Esophagus muscularis mucosa (tissue), 4 donors: ENCODE measurements around the gene EMC7. TPM values are rescaled to one million over a fixed set of nuclear protein-coding genes. Genes with fewer than 3 reads are reported as not detected.
"Not testable (repeated sequence)": the region's sequence is repeated elsewhere in the genome, so short reads cannot be mapped to it uniquely, and the experiment has no call there.

ENCODE experiments used
- DNase-seq: peaks from one replicate; pipeline ENCODE4 v3.0.0-alpha.2; 2017; ENCODE audit errors: extremely low spot score
- H3K27ac ChIP-seq, 4 donors: fragments of 200-600 bp; sonication (generic); replicated peaks in 1 of 4; 1 replicate in 3 of 4; 2 replicates in 1 of 4; pipeline ENCODE4 v1.5.1; 2016 to 2019; ENCODE audit warnings: mild to moderate bottlenecking in 1 of 4
- H3K27me3 ChIP-seq, 4 donors: fragments of 200-600 bp; sonication (generic); one replicate each; pipeline versions ENCODE4 v1.5.1 to v1.6.0; 2016 to 2019
- H3K36me3 ChIP-seq, 4 donors: fragments of 200-600 bp; sonication (generic); one replicate each; pipeline ENCODE4 v1.5.1; 2016 to 2019
- H3K4me1 ChIP-seq, 4 donors: fragments of 200-600 bp; sonication (generic); one replicate each; pipeline ENCODE4 v1.5.1; 2016 to 2019
- H3K4me3 ChIP-seq, 4 donors: fragments of 200-600 bp; sonication (generic); 1 replicate in 2 of 4; 2 replicates in 2 of 4; pipeline ENCODE4 v1.5.1; 2016 to 2019; ENCODE audit warnings: mild to moderate bottlenecking in 4 of 4, moderate library complexity in 1 of 4
- H3K9me3 ChIP-seq, 4 donors: fragments of 200-600 bp; sonication (generic); 1 replicate in 3 of 4; 2 replicates in 1 of 4; pipeline ENCODE4 v1.5.1; 2016 to 2019
- EP300 ChIP-seq: sonication (generic); formaldehyde crosslinking; IDR thresholded peaks from one replicate; pipeline ENCODE4 v1.6.1; 2017; ENCODE audit warnings: antibody characterized with exemption
- POLR2A ChIP-seq: fragments of 450-650 bp; IDR thresholded peaks from one replicate; pipeline ENCODE4 v1.6.1; 2017; ENCODE audit warnings: antibody characterized with exemption, moderate library complexity, mild to moderate bottlenecking, low read depth
- POLR2AphosphoS5 ChIP-seq, 2 donors: sonication (generic); formaldehyde crosslinking; IDR thresholded peaks; one replicate each; pipeline ENCODE4 v1.6.1; 2017; ENCODE audit warnings: antibody characterized with exemption in 2 of 2
- WGBS: methylation state at CpG from one replicate; pipeline ENCODE4 v1.1.5; 2018; 5-methylcytosine and 5-hydroxymethylcytosine counted together
- intact Hi-C: fragments of 100-400 bp; cut with DNase I; formaldehyde crosslinking; loops from one replicate; pipeline ENCODE4 v1.15.1; 2023
- total RNA-seq, 4 donors: library from RNA; depleted of rRNA; stranded (reverse); fragments of >200 nt; gene quantifications; one replicate each; pipeline versions ENCODE4 v1.1.0 to v1.2.1, GENCODE V29; 2016
- TF ChIP-seq, protein P1 (sequence below), 3 experiments: fragments of 200-600 bp in 2 of 3; fragments of 450-650 bp in 1 of 3; sonication (generic) in 2 of 3; IDR thresholded peaks; one replicate each; pipeline ENCODE4 v1.5.1; 2017 to 2019; ENCODE audit warnings: antibody characterized with exemption in 3 of 3, mild to moderate bottlenecking in 2 of 3, moderate library complexity in 1 of 3

The EMC7 gene
- total RNA-seq, 4 donors from 2014 or later, result 38.6 to 47.1 (median 42.4) TPM

DNA sequence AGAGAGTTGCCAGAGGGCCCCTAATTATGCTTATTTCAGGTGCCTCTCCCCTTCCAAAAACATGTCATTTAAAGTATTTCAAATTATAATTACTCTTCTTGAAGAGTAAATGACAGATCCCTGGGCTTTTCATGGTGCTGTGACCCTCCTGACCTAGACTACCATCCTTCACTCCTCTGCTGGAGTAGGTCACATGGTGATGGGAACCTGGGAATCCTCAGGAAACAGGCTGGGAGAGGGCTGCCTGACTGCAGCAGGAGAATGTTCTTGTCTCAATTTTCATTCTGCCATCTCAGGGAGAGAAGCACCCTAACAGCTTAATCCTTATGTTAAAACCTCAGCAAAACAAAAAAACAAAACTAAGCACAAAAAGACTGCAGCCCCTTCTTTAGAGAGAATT lies 24.9 kb upstream of the EMC7 start:
- TF ChIP-seq, protein P1, sequence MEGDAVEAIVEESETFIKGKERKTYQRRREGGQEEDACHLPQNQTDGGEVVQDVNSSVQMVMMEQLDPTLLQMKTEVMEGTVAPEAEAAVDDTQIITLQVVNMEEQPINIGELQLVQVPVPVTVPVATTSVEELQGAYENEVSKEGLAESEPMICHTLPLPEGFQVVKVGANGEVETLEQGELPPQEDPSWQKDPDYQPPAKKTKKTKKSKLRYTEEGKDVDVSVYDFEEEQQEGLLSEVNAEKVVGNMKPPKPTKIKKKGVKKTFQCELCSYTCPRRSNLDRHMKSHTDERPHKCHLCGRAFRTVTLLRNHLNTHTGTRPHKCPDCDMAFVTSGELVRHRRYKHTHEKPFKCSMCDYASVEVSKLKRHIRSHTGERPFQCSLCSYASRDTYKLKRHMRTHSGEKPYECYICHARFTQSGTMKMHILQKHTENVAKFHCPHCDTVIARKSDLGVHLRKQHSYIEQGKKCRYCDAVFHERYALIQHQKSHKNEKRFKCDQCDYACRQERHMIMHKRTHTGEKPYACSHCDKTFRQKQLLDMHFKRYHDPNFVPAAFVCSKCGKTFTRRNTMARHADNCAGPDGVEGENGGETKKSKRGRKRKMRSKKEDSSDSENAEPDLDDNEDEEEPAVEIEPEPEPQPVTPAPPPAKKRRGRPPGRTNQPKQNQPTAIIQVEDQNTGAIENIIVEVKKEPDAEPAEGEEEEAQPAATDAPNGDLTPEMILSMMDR (IDR thresholded peaks at IDR 0.05), result no peak
- TF ChIP-seq POLR2A (no peak), POLR2AphosphoS5 (IDR thresholded peaks at IDR 0.05) (no peak), EP300 (no peak)
- H3K27ac ChIP-seq, result no peak overlapping the region
- no peak for DNase-seq
- no peaks in the 10 kb centered on the region for H3K27me3 ChIP-seq
- H3K4me1 ChIP-seq, result no peaks in the 10 kb centered on the region
- no peaks in the 10 kb centered on the region for H3K36me3 ChIP-seq
- H3K4me3 ChIP-seq, result no peak overlapping the region
- intact Hi-C loops, result no loop called here
- H3K9me3 ChIP-seq, result no peaks in the 10 kb centered on the region

DNA sequence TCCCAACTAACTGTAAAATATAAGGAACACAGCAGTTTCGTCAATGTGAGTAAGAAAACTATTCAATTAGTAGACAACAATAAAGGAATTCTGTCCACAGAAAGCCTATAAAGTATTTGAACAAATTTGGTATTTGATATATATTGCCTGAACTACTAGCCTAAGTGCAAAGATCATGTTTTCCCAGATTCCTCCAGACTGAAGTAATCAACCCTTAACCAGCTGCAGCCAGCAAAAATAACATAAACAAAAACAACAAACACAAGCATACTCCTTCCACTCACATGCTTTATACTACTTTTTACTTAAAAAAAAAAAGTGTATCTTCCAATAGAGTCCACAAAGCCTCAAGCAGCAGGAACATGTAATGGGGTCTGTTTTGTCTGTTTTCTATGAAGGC lies 24.3 kb upstream of the EMC7 start:
- DNase-seq, result no peak
- H3K36me3 ChIP-seq, result no peaks in the 10 kb centered on the region
- no peaks in the 10 kb centered on the region for H3K4me1 ChIP-seq
- no peak overlapping the region for H3K4me3 ChIP-seq
- no peak for TF ChIP-seq POLR2AphosphoS5 (IDR thresholded peaks at IDR 0.05)
- no peak for TF ChIP-seq EP300
- no peak for TF ChIP-seq POLR2A
- TF ChIP-seq, protein P1 (IDR thresholded peaks at IDR 0.05), result no peak
- intact Hi-C loops, result no loop called here
- whole genome bisulfite sequencing, result 88% methylated on average over 1 of the region's 1 CpG
- H3K9me3 ChIP-seq, result no peaks in the 10 kb centered on the region
- H3K27ac ChIP-seq, result no peak overlapping the region
- no peaks in the 10 kb centered on the region for H3K27me3 ChIP-seq

DNA sequence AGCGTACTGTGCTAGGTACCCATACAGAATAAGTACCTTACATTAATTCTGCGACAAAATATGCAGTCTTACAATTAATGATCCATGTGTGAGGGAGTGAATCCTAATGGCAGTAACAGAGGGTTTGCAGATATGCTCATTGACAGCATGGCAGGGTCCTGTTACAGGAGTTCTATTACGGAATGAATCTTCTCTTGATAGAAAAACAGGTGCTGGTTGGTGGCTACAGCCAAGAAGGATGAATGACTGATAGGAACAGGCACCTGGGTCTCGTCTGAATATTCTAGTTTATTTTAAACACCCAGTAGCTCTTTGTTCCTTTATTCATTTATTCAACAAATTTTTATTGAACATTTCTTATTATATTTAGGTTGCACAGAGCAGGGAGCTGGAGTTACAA lies 23.0 kb upstream of the EMC7 start:
- intact Hi-C loops, result no loop called here
- 63% methylated on average over 4 of the region's 4 CpGs for WGBS

DNA sequence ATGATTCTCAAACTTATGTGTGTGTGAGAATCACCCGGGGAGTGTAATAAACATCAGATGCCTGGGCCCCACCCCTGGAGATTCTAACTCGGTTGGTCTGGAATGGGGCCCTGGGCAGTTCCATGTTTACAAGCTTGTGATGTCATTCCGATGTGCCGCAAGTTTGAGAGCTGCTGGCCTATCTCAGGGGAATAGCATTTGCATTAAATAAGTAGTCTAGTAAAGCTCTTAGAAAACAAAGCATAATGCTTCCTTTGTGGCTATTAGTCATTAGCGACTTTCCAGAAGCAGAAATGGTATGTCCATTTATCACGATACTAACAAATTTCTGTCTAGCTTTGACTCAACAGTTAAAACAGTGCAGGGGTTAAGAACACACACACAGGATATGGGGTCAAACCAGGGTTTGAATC lies 21.1 kb upstream of the EMC7 start:
- Histone ChIP-seq H3K4me1 (no peaks in the 10 kb centered on the region), H3K27me3 (no peaks in the 10 kb centered on the region), H3K27ac (no peak overlapping the region), H3K9me3 (no peaks in the 10 kb centered on the region), H3K36me3 (no peaks in the 10 kb centered on the region), H3K4me3 (no peak overlapping the region)
- DNase-seq, result no peak
- no peak for TF ChIP-seq POLR2A
- TF ChIP-seq EP300, result no peak
- TF ChIP-seq, protein P1 (IDR thresholded peaks at IDR 0.05), result no peak
- no peak for TF ChIP-seq POLR2AphosphoS5 (IDR thresholded peaks at IDR 0.05)
- 68% methylated on average over 6 of the region's 6 CpGs for WGBS
- intact Hi-C loops, result no loop called here

More for the DNA sequence above, 23.0 kb upstream of the EMC7 start:
- no peak overlapping the region for H3K27ac ChIP-seq
- no peaks in the 10 kb centered on the region for H3K4me1 ChIP-seq
- TF ChIP-seq POLR2AphosphoS5 (IDR thresholded peaks at IDR 0.05) (no peak), POLR2A (no peak), EP300 (no peak)
- TF ChIP-seq, protein P1 (IDR thresholded peaks at IDR 0.05), result no peak
- no peaks in the 10 kb centered on the region for H3K36me3 ChIP-seq
- H3K9me3 ChIP-seq, result no peaks in the 10 kb centered on the region
- no peak overlapping the region for H3K4me3 ChIP-seq
- H3K27me3 ChIP-seq, result no peaks in the 10 kb centered on the region
- DNase-seq, result no peak

DNA sequence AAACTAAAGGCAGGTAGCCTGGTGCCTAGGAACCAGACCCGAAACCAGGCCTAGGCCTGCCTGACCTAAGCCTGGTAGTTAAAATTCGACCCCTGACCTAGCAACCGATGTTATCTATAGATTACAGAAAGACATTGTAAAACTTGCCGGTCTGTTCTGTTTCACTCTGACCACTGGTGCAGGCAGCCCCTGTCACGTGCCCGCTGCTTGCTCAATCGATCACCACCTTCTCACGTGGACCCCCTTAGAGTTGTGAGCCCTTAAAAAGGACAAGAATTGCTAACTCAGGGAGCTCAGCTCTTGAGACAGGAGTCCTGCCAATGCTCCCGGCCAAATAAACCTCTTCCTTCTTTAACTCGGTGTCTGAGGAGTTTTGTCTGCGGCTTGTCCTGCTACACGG lies 20.1 kb upstream of the EMC7 start:
- H3K9me3 ChIP-seq, intact Hi-C loops, DNase-seq, H3K36me3 ChIP-seq, H3K27me3 ChIP-seq, H3K4me3 ChIP-seq, H3K27ac ChIP-seq, H3K4me1 ChIP-seq: not testable (repeated sequence)
- WGBS, result 78% methylated on average over 12 of the region's 12 CpGs

DNA sequence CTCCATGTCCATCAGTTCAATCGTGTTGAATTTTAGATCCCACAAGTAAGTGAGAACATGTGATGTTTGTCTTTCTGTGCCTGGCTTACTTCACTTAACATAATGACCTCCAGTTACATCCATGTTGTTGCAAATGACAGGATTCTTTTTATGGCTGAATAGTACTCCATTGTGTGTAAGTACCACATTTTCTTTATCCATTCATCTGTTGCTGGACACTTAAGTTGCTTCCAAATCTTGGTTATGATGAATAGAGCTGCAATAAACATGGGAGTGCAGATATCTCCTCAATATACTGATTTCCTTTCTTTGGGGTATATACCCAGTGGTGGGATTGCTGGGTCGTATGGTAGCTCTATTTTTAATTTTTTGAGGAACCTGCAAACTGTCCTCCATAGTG lies 18.8 kb upstream of the EMC7 start:
- WGBS, result 58% methylated on average over 2 of the region's 2 CpGs
- DNase-seq, H3K27me3 ChIP-seq, H3K27ac ChIP-seq, H3K4me1 ChIP-seq, H3K4me3 ChIP-seq, intact Hi-C loops, H3K9me3 ChIP-seq, H3K36me3 ChIP-seq: not testable (repeated sequence)
